ENCODE results near the gene DCUN1D3. TPM values are rescaled to one million over a fixed set of nuclear protein-coding genes. Genes with fewer than 3 reads are reported as not detected.

Gene DCUN1D3
- total RNA-seq, 2 donors from 2014 or later: 7.5 to 14.5 TPM

GRCh38 chr16:20897253-20897897, 2.8 kb downstream of the DCUN1D3 start:
- intact Hi-C loops (cut with DNase I): no loop called here
- Histone ChIP-seq H3K4me1 (peaks cover 40% of the 10 kb centered on the region), H3K27ac (peak overlapping the region in 1 of 4 donors; percentile 95), H3K9me3 (no peaks in the 10 kb centered on the region), H3K4me3 (no peak overlapping the region), H3K36me3 (replicated peaks in 1 of 2; ENCODE audit: insufficient read depth in 1 of 2, low read depth in 2 of 2) (no peaks in the 10 kb centered on the region), H3K27me3 (no peaks in the 10 kb centered on the region)
- 83 to 87% methylated on average over 2 to 4 of the region's 4 CpGs for WGBS, 2 donors
- TF ChIP-seq, protein P1, sequence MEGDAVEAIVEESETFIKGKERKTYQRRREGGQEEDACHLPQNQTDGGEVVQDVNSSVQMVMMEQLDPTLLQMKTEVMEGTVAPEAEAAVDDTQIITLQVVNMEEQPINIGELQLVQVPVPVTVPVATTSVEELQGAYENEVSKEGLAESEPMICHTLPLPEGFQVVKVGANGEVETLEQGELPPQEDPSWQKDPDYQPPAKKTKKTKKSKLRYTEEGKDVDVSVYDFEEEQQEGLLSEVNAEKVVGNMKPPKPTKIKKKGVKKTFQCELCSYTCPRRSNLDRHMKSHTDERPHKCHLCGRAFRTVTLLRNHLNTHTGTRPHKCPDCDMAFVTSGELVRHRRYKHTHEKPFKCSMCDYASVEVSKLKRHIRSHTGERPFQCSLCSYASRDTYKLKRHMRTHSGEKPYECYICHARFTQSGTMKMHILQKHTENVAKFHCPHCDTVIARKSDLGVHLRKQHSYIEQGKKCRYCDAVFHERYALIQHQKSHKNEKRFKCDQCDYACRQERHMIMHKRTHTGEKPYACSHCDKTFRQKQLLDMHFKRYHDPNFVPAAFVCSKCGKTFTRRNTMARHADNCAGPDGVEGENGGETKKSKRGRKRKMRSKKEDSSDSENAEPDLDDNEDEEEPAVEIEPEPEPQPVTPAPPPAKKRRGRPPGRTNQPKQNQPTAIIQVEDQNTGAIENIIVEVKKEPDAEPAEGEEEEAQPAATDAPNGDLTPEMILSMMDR (IDR thresholded peaks at IDR 0.05): no peak
- TF ChIP-seq POLR2A (IDR thresholded peaks at IDR 0.05): no peak
- DNase-seq (no peak), ATAC-seq (no peak)

GRCh38 chr16:20894388-20894787, 5.8 kb downstream of the DCUN1D3 start:
- Histone ChIP-seq H3K4me3 (no peak overlapping the region), H3K36me3 (replicated peaks in 1 of 2; ENCODE audit: insufficient read depth in 1 of 2, low read depth in 2 of 2) (no peaks in the 10 kb centered on the region), H3K27me3 (no peaks in the 10 kb centered on the region), H3K4me1 (peaks cover 42% of the 10 kb centered on the region), H3K9me3 (no peaks in the 10 kb centered on the region), H3K27ac (no peak overlapping the region)
- 78 to 100% methylated on average over 2 of the region's 2 CpGs for WGBS, 2 donors
- intact Hi-C loops (cut with DNase I): no loop called here
- DNase-seq: no peak
- no peak for TF ChIP-seq POLR2A (IDR thresholded peaks at IDR 0.05)
- TF ChIP-seq, protein P1 (IDR thresholded peaks at IDR 0.05): no peak
- ATAC-seq: no peak

DNA sequence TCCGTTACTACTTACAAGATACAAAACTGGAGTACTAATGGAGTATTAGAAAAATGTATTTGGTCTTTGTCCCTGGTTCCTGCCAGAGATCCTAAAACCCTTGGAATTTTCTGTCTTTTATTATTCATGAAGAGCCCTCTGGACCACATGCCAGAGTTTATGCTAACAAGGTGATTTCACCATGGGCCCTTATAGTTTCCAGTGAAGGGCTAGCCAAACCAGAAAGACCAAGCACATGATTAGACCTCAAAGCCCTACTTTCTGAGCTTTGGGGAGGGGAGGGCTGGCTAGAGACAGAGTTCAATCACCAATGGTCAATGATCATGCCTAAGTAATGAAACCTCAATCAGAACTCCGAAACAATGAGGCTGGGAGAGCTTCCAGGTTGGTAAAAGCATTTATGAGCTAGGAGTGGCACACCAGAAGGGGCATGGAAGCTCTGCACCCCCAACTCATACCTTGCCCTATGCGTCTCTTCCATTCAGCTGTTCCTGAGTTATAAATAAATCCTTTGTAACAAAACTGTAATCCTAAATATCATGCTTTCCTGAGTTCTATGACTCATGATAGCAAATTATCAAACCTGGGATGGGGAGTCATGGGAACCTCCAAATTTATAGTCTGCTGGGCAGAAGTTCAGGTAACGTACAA, 10.4 kb downstream of the DCUN1D3 start:
- no peak overlapping the region for H3K4me3 ChIP-seq
- DNase-seq: no peak
- peak overlapping the region in 1 of 4 donors; percentile 20 for H3K27ac ChIP-seq
- WGBS, 2 donors: 82 to 89% methylated on average over 4 of the region's 4 CpGs
- peaks cover 52% of the 10 kb centered on the region for H3K4me1 ChIP-seq
- no peak for TF ChIP-seq POLR2A (IDR thresholded peaks at IDR 0.05)
- TF ChIP-seq, protein P1 (IDR thresholded peaks at IDR 0.05): no peak
- no peaks in the 10 kb centered on the region for H3K36me3 ChIP-seq (replicated peaks in 1 of 2; ENCODE audit: insufficient read depth in 1 of 2, low read depth in 2 of 2)
- H3K9me3 ChIP-seq: no peaks in the 10 kb centered on the region
- intact Hi-C loops (cut with DNase I): no loop called here
- H3K27me3 ChIP-seq: no peaks in the 10 kb centered on the region
- no peak for ATAC-seq

- H3K4me1 ChIP-seq: peaks cover 77% of the 10 kb centered on the region
- H3K27me3 ChIP-seq: no peaks in the 10 kb centered on the region
- H3K9me3 ChIP-seq: no peaks in the 10 kb centered on the region
- ATAC-seq: no peak
- 93 to 100% methylated on average over 1 of the region's 1 CpG for WGBS, 2 donors
- DNase-seq: no peak
- TF ChIP-seq, protein P1 (IDR thresholded peaks at IDR 0.05): no peak
- H3K36me3 ChIP-seq (replicated peaks in 1 of 2; ENCODE audit: insufficient read depth in 1 of 2, low read depth in 2 of 2): no peaks in the 10 kb centered on the region
- H3K4me3 ChIP-seq: no peak overlapping the region
- intact Hi-C loops (cut with DNase I): no loop called here
- peak overlapping the region in 2 of 4 donors; percentile 39 to 52 for H3K27ac ChIP-seq
Measured at GRCh38 chr16:20887207-20887606, 13.0 kb downstream of the DCUN1D3 start.

DNA sequence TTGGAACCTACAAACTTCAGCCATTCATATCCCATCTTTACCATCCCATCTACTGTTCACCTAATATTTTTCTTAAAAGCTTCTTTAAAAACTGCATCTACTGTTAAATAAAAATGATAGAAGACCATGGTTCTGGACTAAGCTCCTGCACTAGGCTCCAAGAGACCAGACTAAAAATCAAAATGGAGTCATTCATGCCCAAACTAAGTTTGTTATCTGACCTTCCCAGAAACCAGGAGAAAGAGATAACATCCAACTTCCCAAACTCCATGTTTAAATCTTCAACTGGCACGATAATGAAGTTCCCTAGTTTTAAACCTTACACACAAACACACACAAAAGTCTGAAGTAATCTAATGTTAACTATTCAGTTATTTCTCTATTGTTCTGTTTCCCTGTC, 13.8 kb downstream of the DCUN1D3 start:
- ATAC-seq (no peak), DNase-seq (no peak)
- Histone ChIP-seq H3K27me3 (no peaks in the 10 kb centered on the region), H3K36me3 (replicated peaks in 1 of 2; ENCODE audit: insufficient read depth in 1 of 2, low read depth in 2 of 2) (no peaks in the 10 kb centered on the region), H3K9me3 (no peaks in the 10 kb centered on the region), H3K27ac (no peak overlapping the region), H3K4me3 (no peak overlapping the region), H3K4me1 (peaks cover 84% of the 10 kb centered on the region)
- intact Hi-C loops (cut with DNase I): no loop called here
- 41 to 69% methylated on average over 1 of the region's 1 CpG for WGBS, 2 donors
- TF ChIP-seq, protein P1 (IDR thresholded peaks at IDR 0.05): no peak
- TF ChIP-seq POLR2A (IDR thresholded peaks at IDR 0.05): no peak

Data from body of pancreas (tissue), 4 donors.